22Rv1 (cell line): Measurements from ENCODE around the gene BTBD8.

Experiments used
- H3K27ac ChIP-seq: fragments of 450-650 bp; 2 replicates; pipeline ENCODE4 v1.5.1; 2017
- ZFX ChIP-seq: fragments of 450-650 bp; IDR thresholded peaks from 2 replicates; pipeline ENCODE4 v1.6.1; 2017; ENCODE audit warnings: antibody characterized with exemption, borderline replicate concordance
- TF ChIP-seq, protein P1 (sequence below): fragments of 450-650 bp; IDR thresholded peaks from 2 replicates; pipeline ENCODE4 v1.5.1; 2017; ENCODE audit warnings: mild to moderate bottlenecking

Gene BTBD8

DNA sequence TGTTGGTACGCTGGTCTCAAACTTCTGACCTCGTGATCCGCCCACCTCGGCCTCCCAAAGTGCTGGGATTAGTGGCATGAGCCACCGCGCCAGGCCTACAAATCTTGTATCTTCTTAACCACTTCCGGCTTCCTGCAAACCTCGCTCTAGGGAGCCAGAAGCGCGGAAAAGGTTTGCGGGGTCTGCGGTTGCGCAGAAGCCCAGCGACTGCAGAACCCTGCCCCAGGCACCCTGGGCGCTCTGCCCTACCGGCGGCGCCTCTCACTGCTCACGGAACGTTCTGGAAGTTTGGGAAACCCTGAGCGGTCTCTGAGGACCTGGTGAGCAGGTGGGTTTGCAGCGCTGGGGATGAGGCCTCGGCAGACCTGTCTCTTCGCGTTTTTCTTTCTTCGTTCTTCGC, 137.6 kb downstream of the BTBD8 start, which contains the start of gene C1orf146:
C1orf146 (plus strand) TSS at position 195 of the 400 bp plus-strand sequence. CDS start 13,506 bp downstream, outside the sequence.
- no peak within 1 kb of the TSS for H3K27ac ChIP-seq
- no peak for TF ChIP-seq ZFX
- TF ChIP-seq, protein P1, sequence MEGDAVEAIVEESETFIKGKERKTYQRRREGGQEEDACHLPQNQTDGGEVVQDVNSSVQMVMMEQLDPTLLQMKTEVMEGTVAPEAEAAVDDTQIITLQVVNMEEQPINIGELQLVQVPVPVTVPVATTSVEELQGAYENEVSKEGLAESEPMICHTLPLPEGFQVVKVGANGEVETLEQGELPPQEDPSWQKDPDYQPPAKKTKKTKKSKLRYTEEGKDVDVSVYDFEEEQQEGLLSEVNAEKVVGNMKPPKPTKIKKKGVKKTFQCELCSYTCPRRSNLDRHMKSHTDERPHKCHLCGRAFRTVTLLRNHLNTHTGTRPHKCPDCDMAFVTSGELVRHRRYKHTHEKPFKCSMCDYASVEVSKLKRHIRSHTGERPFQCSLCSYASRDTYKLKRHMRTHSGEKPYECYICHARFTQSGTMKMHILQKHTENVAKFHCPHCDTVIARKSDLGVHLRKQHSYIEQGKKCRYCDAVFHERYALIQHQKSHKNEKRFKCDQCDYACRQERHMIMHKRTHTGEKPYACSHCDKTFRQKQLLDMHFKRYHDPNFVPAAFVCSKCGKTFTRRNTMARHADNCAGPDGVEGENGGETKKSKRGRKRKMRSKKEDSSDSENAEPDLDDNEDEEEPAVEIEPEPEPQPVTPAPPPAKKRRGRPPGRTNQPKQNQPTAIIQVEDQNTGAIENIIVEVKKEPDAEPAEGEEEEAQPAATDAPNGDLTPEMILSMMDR, result no peak

DNA sequence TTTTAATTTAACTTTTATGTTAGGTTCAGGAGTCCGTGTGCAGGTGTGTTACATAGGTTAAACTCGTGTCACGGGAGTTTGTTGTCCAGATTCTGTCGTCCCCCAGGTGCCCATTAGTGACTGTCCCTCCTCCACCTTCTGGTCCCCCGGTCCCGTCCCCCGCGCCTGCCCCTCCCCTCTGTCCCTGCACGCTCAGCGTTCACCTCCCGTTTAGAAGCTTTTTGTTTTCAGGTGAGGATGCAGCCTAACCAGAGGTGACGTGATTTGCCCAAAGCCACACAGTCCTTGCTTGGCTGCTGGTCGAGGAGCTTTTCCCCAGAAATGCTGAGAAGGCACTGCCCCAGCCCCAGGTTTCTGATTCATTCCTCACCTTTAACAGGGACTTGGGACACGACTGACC, 138.4 kb downstream of the BTBD8 start:
- H3K27ac ChIP-seq, result no peak overlapping the region
- TF ChIP-seq, protein P1, result no peak
- TF ChIP-seq ZFX, result no peak

DNA sequence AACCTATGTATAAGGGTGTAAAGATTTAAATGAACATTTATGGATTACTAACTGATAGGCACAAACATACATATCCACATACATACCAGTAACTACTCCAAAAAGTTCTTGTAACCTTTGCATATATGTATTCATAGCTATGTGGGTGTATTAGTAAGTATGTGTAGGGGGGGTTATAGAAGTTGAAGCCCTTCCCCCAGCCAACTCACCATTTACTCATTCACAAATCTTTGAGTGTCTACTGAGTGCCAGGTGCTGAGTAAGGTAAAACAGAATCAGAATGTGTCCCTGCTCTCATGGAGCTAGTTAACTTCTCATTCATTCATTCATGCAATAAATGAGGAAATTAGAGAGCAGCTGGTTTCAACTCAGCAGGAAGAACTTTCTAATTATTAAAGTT, 138.9 kb downstream of the BTBD8 start:
- TF ChIP-seq ZFX, result no peak
- TF ChIP-seq, protein P1, result no peak
- no peak overlapping the region for H3K27ac ChIP-seq

DNA sequence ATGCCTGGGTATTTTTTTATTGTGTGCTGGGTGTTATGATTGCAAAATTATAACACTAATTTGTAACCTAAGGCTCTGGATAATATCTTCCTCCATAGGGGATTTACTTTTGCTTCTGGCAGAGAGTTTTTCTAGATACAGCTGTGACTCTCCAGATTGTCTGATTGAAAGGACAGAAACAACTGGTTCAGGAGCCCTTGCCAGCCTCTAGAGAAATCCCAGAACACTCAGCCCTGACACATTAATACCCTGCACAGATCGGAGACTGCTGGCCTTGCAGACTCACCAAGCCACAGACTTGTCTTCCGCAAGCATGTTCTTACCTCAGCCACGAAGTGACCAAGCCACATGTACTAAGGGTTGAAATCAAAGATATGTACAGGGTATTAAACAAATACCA, 148.3 kb downstream of the BTBD8 start:
- H3K27ac ChIP-seq, result no peak overlapping the region
- TF ChIP-seq, protein P1, result no peak
- TF ChIP-seq ZFX, result no peak

DNA sequence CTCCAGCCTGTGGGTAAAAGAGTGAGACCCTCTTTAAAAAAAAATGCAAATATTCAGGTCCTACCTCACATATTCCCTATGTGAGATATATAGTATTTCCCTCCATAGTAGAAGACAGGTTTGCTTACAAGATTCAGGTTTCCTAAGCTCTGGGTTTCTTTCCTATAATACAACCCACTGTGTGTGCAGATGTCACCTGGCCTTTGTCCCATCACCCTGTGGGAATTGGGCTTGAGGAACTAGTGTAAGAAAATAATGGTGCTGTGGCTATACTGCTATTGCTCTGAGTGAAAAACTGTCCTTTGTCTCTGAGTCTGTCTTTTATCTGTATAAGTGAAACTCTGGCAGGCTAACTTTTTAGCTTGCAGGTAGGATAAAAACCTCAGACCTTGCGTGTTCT, 150.6 kb downstream of the BTBD8 start:
- TF ChIP-seq ZFX, result no peak
- TF ChIP-seq, protein P1, result no peak
- no peak overlapping the region for H3K27ac ChIP-seq
